ENCODE results near the gene FSCB. TPM values are rescaled to one million over a fixed set of nuclear protein-coding genes. Genes with fewer than 3 reads are reported as not detected.

Gene FSCB
- not detected for polyA plus RNA-seq (2013, experiment 1 of 2)
- polyA plus RNA-seq (2013, experiment 2 of 2), result not detected

DNA sequence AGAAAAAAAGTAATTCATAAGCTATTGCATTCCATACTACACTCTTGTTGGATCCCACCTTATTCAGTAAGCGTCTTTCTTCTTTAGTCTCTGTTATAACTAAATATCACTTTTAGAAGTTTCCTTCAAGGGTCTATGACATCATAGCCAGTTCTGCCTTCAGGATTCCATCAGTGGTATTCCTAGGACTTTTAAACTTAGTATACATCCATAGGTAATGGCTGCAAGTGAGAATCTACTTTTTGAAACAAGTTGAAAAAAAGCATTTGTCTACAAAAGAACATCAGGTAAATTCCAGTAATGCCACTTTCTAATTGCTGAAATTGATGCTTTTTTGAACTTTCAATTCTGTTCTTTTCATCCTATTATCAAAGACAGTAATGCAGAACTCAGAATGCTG lies at the start of gene FSCB:
Gene FSCB (minus strand): TSS at position 101 of the 400 bp plus-strand sequence. CDS start 296 bp downstream, outside the sequence.
- H3K79me1 ChIP-seq (replicated peaks; ENCODE audit: low read length, poor library complexity, severe bottlenecking), result no peaks in the 10 kb centered on the region
- no peaks in the 10 kb centered on the region for H3K4me1 ChIP-seq (ENCODE audit: control insufficient read depth, insufficient read depth, low read depth, low read length)
- H4K91ac ChIP-seq (ENCODE audit: low read length), result no peak within 1 kb of the TSS
- no peak within 1 kb of the TSS for H2BK120ac ChIP-seq (ENCODE audit: low read depth, low read length)
- no peak within 1 kb of the TSS for H3K23ac ChIP-seq (ENCODE audit: low read length in 2 of 2)
- 100% methylated on average over 1 of the region's 1 CpG for WGBS
- no peak within 1 kb of the TSS for H3K18ac ChIP-seq (ENCODE audit: low read depth in 1 of 2, low read length in 2 of 2)
- H2AFZ ChIP-seq (ENCODE audit: low read depth, low read length), result no peak within 1 kb of the TSS
- no peak within 1 kb of the TSS for H2BK12ac ChIP-seq (ENCODE audit: low read length in 2 of 2)
- H3K4me2 ChIP-seq (ENCODE audit: low read length, poor library complexity, severe bottlenecking), result no peak within 1 kb of the TSS
- no peak within 1 kb of the TSS for H4K8ac ChIP-seq (ENCODE audit: low read length)
- H3K27me3 ChIP-seq (ENCODE audit: control insufficient read depth in 1 of 2, insufficient read depth in 1 of 2, low read length in 2 of 2), result no peaks in the 10 kb centered on the region
- H3K9me3 ChIP-seq (ENCODE audit: control insufficient read depth, low read length), result no peaks in the 10 kb centered on the region
- H2BK5ac ChIP-seq (ENCODE audit: low read depth, low read length, poor library complexity, severe bottlenecking), result no peak within 1 kb of the TSS
- no peak within 1 kb of the TSS for H2AK5ac ChIP-seq (ENCODE audit: low read length, severe bottlenecking)
- H3K27ac ChIP-seq (ENCODE audit: low read length, poor library complexity, severe bottlenecking), result no peak within 1 kb of the TSS
- H3K14ac ChIP-seq (ENCODE audit: low read length in 2 of 2), result no peak within 1 kb of the TSS
- no peaks in the 10 kb centered on the region for H3K36me3 ChIP-seq (ENCODE audit: control insufficient read depth in 1 of 2, insufficient read depth in 2 of 2, low read depth in 1 of 2, low read length in 2 of 2)
- H3K9ac ChIP-seq (ENCODE audit: low read length), result no peak within 1 kb of the TSS
- no peak within 1 kb of the TSS for H3K4ac ChIP-seq (ENCODE audit: low read depth in 1 of 2, low read length in 2 of 2)
- no peak within 1 kb of the TSS for H3K4me3 ChIP-seq (ENCODE audit: insufficient read depth in 1 of 2, low read depth in 1 of 2, low read length in 2 of 2)
- no peak for DNase-seq
- H2BK15ac ChIP-seq (ENCODE audit: low read depth, poor library complexity, severe bottlenecking), result no peak within 1 kb of the TSS

- 32% methylated on average over 2 of the region's 2 CpGs for WGBS
- H3K9me3 ChIP-seq (ENCODE audit: control insufficient read depth, low read length), result no peaks in the 10 kb centered on the region
Measured at GRCh38 chr14:44531658-44532057, 24.6 kb upstream of the FSCB start.

DNA sequence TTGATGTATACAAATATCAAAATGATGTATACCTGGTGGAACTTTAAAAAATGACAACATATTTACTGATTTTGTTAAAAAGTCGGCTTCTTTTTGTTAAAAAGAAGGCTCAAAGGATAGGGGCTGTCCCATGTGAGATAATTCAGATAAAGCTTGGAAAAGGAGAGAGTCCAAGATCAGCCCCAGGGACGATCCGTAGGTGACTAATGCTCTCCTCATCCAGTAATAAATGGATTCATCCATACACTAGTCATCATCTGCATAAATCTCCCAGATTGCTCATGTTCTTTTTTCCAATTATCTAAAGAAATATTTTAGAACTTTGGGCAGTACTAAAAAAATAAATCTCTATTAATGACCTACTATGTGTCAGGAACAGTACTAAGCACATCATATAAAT lies 23.4 kb upstream of the FSCB start:
- no peak overlapping the region for H2BK12ac ChIP-seq (ENCODE audit: low read length in 2 of 2)
- no peak overlapping the region for H2BK5ac ChIP-seq (ENCODE audit: low read depth, low read length, poor library complexity, severe bottlenecking)
- H3K9ac ChIP-seq (ENCODE audit: low read length), result no peak overlapping the region
- no peak overlapping the region for H2BK120ac ChIP-seq (ENCODE audit: low read depth, low read length)
- H4K91ac ChIP-seq (ENCODE audit: low read length), result no peak overlapping the region
- H3K4me3 ChIP-seq (ENCODE audit: insufficient read depth in 1 of 2, low read depth in 1 of 2, low read length in 2 of 2), result no peak overlapping the region
- no peak overlapping the region for H3K14ac ChIP-seq (ENCODE audit: low read length in 2 of 2)
- 71% methylated on average over 1 of the region's 3 CpGs for WGBS
- no peak overlapping the region for H3K27ac ChIP-seq (ENCODE audit: low read length, poor library complexity, severe bottlenecking)
- H3K27me3 ChIP-seq (ENCODE audit: control insufficient read depth in 1 of 2, insufficient read depth in 1 of 2, low read length in 2 of 2), result peaks cover 0 to 5% of the 10 kb centered on the region in 2 experiments
- no peak for DNase-seq
- H3K23ac ChIP-seq (ENCODE audit: low read length in 2 of 2), result no peak overlapping the region
- no peak overlapping the region for H3K4ac ChIP-seq (ENCODE audit: low read depth in 1 of 2, low read length in 2 of 2)
- no peak overlapping the region for H3K4me2 ChIP-seq (ENCODE audit: low read length, poor library complexity, severe bottlenecking)
- H2AK5ac ChIP-seq (ENCODE audit: low read length, severe bottlenecking), result no peak overlapping the region
- H3K9me3 ChIP-seq (ENCODE audit: control insufficient read depth, low read length), result no peaks in the 10 kb centered on the region
- no peak overlapping the region for H2BK15ac ChIP-seq (ENCODE audit: low read depth, poor library complexity, severe bottlenecking)
- H3K4me1 ChIP-seq (ENCODE audit: control insufficient read depth, insufficient read depth, low read depth, low read length), result no peaks in the 10 kb centered on the region
- no peak overlapping the region for H2AFZ ChIP-seq (ENCODE audit: low read depth, low read length)
- no peak overlapping the region for H3K18ac ChIP-seq (ENCODE audit: low read depth in 1 of 2, low read length in 2 of 2)
- no peaks in the 10 kb centered on the region for H3K79me1 ChIP-seq (replicated peaks; ENCODE audit: low read length, poor library complexity, severe bottlenecking)
- H3K36me3 ChIP-seq (ENCODE audit: control insufficient read depth in 1 of 2, insufficient read depth in 2 of 2, low read depth in 1 of 2, low read length in 2 of 2), result no peaks in the 10 kb centered on the region
- H4K8ac ChIP-seq (ENCODE audit: low read length), result no peak overlapping the region

More at GRCh38 chr14:44531658-44532057, 24.6 kb upstream of the FSCB start:
- Histone ChIP-seq H4K91ac (ENCODE audit: low read length) (no peak overlapping the region), H3K4me1 (ENCODE audit: control insufficient read depth, insufficient read depth, low read depth, low read length) (no peaks in the 10 kb centered on the region), H3K36me3 (ENCODE audit: control insufficient read depth in 1 of 2, insufficient read depth in 2 of 2, low read depth in 1 of 2, low read length in 2 of 2) (no peaks in the 10 kb centered on the region), H3K4ac (ENCODE audit: low read depth in 1 of 2, low read length in 2 of 2) (no peak overlapping the region), H3K9ac (ENCODE audit: low read length) (no peak overlapping the region), H3K4me2 (ENCODE audit: low read length, poor library complexity, severe bottlenecking) (no peak overlapping the region), H3K4me3 (ENCODE audit: insufficient read depth in 1 of 2, low read depth in 1 of 2, low read length in 2 of 2) (no peak overlapping the region), H3K27ac (ENCODE audit: low read length, poor library complexity, severe bottlenecking) (no peak overlapping the region), H2BK5ac (ENCODE audit: low read depth, low read length, poor library complexity, severe bottlenecking) (no peak overlapping the region), H2BK12ac (ENCODE audit: low read length in 2 of 2) (no peak overlapping the region), H2AK5ac (ENCODE audit: low read length, severe bottlenecking) (no peak overlapping the region), H2AFZ (ENCODE audit: low read depth, low read length) (no peak overlapping the region), H4K8ac (ENCODE audit: low read length) (no peak overlapping the region), H3K79me1 (replicated peaks; ENCODE audit: low read length, poor library complexity, severe bottlenecking) (no peaks in the 10 kb centered on the region), H2BK120ac (ENCODE audit: low read depth, low read length) (no peak overlapping the region), H2BK15ac (ENCODE audit: low read depth, poor library complexity, severe bottlenecking) (no peak overlapping the region), H3K14ac (ENCODE audit: low read length in 2 of 2) (no peak overlapping the region), H3K23ac (ENCODE audit: low read length in 2 of 2) (no peak overlapping the region), H3K18ac (ENCODE audit: low read depth in 1 of 2, low read length in 2 of 2) (no peak overlapping the region), H3K27me3 (ENCODE audit: control insufficient read depth in 1 of 2, insufficient read depth in 1 of 2, low read length in 2 of 2) (peaks cover 0 to 5% of the 10 kb centered on the region in 2 experiments)
- DNase-seq, result peak; percentile 56

DNA sequence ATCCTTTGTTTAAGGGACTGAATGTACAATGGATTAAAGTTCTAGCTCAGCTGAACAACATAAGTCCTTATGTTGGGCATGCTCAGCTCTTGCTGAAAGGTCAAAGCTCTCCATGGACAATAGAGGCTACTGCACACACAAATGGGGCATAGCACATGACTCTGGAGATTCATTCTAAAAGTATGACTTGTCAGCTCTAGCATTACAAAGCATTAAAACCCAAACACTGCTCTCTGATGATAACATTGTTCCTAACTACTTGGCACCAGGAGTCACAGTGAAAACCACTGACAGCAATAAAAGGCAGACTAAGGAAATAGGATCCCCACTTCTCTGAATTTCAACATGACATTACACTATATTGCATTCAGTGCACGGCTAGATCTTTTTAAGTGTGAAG lies 21.9 kb upstream of the FSCB start:
- no peak overlapping the region for H4K91ac ChIP-seq (ENCODE audit: low read length)
- H2AFZ ChIP-seq (ENCODE audit: low read depth, low read length), result no peak overlapping the region
- no peak overlapping the region for H2BK120ac ChIP-seq (ENCODE audit: low read depth, low read length)
- no peaks in the 10 kb centered on the region for H3K79me1 ChIP-seq (replicated peaks; ENCODE audit: low read length, poor library complexity, severe bottlenecking)
- H2BK12ac ChIP-seq (ENCODE audit: low read length in 2 of 2), result no peak overlapping the region
- H4K8ac ChIP-seq (ENCODE audit: low read length), result no peak overlapping the region
- no peak overlapping the region for H3K14ac ChIP-seq (ENCODE audit: low read length in 2 of 2)
- H3K36me3 ChIP-seq (ENCODE audit: control insufficient read depth in 1 of 2, insufficient read depth in 2 of 2, low read depth in 1 of 2, low read length in 2 of 2), result no peaks in the 10 kb centered on the region
- H3K27ac ChIP-seq (ENCODE audit: low read length, poor library complexity, severe bottlenecking), result no peak overlapping the region
- no peak overlapping the region for H3K4ac ChIP-seq (ENCODE audit: low read depth in 1 of 2, low read length in 2 of 2)
- H3K23ac ChIP-seq (ENCODE audit: low read length in 2 of 2), result no peak overlapping the region
- peak; percentile 53 for DNase-seq
- H3K27me3 ChIP-seq (ENCODE audit: control insufficient read depth in 1 of 2, insufficient read depth in 1 of 2, low read length in 2 of 2), result peaks cover 0 to 12% of the 10 kb centered on the region in 2 experiments
- no peaks in the 10 kb centered on the region for H3K4me1 ChIP-seq (ENCODE audit: control insufficient read depth, insufficient read depth, low read depth, low read length)
- no CpG with 5 or more reads among the region's 1 CpG for WGBS
- no peak overlapping the region for H3K18ac ChIP-seq (ENCODE audit: low read depth in 1 of 2, low read length in 2 of 2)
- H3K9ac ChIP-seq (ENCODE audit: low read length), result peak overlapping the region; percentile 46
- no peak overlapping the region for H3K4me3 ChIP-seq (ENCODE audit: insufficient read depth in 1 of 2, low read depth in 1 of 2, low read length in 2 of 2)
- H3K4me2 ChIP-seq (ENCODE audit: low read length, poor library complexity, severe bottlenecking), result no peak overlapping the region
- no peak overlapping the region for H2BK5ac ChIP-seq (ENCODE audit: low read depth, low read length, poor library complexity, severe bottlenecking)
- H2AK5ac ChIP-seq (ENCODE audit: low read length, severe bottlenecking), result no peak overlapping the region
- H3K9me3 ChIP-seq (ENCODE audit: control insufficient read depth, low read length), result no peaks in the 10 kb centered on the region
- H2BK15ac ChIP-seq (ENCODE audit: low read depth, poor library complexity, severe bottlenecking), result no peak overlapping the region
